ENCODE results near the gene UQCR11. TPM values are rescaled to one million over a fixed set of nuclear protein-coding genes. Genes with fewer than 3 reads are reported as not detected.
A peak's percentile ranks its signal among the peaks of the same experiment; 100 is the strongest.

The UQCR11 gene
- total RNA-seq, 1 donor from 2014 or later = 195 TPM

DNA sequence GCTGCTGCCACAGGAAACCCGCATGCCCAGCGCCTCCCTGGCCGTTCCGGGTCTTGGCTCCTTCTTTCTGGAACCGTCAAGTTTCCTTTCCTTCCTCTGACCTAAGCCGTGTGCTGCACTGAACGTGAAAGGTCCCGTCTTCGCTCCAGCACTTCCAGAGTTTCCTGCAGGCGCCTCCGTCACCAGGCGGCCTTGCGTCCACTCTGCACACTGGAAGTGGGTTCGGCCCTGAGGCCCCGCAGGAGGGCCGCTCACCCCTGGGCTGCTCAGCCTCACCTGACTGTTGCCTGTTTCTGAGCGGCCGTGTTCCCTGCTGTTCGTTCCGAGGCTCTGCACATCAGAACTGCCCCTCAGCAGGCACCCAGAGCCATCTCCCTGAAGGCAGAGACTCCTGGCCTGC, 24.9 kb downstream of the UQCR11 start:
- Mint-ChIP-seq H3K36me3 (ENCODE audit: low read depth) (peaks cover 35% of the 10 kb centered on the region), H3K27me3 (no peaks in the 10 kb centered on the region), H3K4me3 (no peak overlapping the region), H3K4me1 (no peaks in the 10 kb centered on the region), H3K9me3 (no peaks in the 10 kb centered on the region), H3K27ac (no peak overlapping the region)
- intact Hi-C loops (cut with micrococcal nuclease) = no loop called here
- no peak for DNase-seq

DNA sequence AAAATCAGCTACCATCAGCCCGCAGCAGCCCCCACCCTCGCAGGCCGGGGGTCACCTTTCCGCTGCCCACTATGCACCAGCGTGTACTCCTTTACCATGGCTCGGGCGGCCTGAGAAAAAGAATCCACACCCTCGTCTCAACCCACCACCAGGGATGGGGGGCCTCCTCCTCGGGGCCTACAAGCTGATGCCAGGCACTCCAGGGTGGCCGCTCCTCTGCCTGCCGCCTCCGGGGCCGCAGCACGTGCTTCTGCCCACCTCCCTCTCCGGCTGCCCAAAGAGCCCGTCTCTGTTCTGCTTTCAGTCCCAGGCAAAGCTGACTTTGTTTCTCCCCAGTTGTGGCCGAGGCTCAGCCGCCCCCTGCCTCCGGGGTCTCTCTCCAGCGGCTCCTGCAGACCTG, 26.0 kb downstream of the UQCR11 start:
- Mint-ChIP-seq H3K27ac (no peak overlapping the region), H3K4me1 (no peaks in the 10 kb centered on the region), H3K27me3 (no peaks in the 10 kb centered on the region), H3K36me3 (ENCODE audit: low read depth) (peaks cover 28% of the 10 kb centered on the region), H3K4me3 (no peak overlapping the region), H3K9me3 (no peaks in the 10 kb centered on the region)
- DNase-seq = no peak
- intact Hi-C loops (cut with micrococcal nuclease) = no loop called here

DNA sequence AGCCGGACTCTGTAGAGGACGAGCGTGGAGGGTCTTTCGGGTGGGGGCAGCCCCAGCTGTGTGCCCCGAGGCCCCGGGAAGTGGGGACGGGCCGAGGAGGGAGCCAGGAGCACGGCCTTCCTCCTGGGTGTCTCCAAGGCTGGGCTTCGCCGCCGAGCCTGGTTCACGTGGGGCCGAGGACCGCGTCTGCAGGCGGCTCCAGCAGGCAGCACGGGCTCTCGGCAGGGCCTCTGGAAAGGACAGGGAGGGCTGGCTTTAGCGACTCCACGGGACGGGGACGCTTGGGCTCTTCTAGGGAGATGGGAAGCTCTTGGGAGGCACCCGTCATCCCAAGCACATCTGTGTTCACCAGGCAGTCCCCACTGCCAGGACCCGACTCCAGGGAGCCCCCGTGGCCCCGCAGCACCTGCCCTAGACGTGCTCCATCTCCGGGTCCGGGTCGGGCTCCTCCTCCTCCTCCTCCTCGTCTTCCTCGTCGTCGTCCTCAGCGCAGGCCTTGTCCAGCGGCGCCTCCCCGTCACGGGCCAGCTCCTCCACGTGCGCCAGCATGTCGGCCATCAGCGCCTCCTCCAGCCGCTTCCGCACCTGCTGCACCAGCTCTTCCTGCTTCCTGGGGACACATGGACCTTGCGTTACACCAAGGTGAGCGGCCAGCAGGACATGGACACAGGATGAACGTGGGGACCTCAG, 27.2 kb downstream of the UQCR11 start:
- Mint-ChIP-seq H3K9me3 (no peaks in the 10 kb centered on the region), H3K27me3 (no peaks in the 10 kb centered on the region), H3K4me1 (no peaks in the 10 kb centered on the region), H3K4me3 (no peak overlapping the region), H3K36me3 (ENCODE audit: low read depth) (peaks cover 22% of the 10 kb centered on the region), H3K27ac (no peak overlapping the region)
- DNase-seq = no peak
- intact Hi-C loops (cut with micrococcal nuclease) = no loop called here

DNA sequence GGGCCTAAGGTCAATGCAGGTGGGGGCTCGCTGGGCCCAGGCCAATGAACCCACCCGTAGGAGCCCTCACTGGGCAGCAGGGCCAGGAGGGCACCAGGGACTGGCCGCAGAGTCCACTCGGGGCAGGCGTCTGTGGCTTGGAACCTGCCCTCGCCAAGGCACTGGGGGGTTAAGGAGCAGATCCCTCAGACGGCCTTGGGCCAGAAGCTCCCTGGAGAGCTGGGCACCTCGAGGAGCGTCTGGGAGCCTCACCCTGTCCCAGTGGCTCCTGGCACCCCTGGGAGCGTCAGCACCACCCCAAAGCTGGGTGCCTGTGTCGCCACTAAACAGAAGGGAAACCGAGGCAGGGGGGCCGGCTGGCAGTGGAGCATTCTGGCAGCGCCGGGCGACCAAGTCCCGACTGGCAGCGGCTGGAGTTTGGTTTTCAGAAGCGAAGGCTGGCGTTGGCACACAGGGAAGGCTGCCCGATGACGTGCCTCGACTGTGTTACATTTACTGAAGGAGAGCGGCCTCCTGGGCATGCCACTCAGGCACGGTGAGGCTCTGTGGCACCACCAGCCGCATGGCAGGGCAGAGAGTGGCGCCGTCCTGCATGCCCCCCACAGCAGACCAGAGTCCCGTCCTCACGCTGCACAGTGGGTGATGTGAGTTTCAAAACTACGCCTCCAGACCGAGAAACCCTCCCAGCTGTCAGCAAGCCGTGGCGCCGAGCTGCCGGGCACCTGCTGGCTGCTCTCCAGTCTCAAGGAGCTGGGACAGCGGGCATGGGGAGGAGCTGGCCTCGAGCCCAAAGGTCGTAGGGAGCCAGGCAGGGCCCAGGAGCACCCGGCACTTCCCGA, 28.0 kb downstream of the UQCR11 start:
- H3K27me3 Mint-ChIP-seq = no peaks in the 10 kb centered on the region
- no peak for DNase-seq
- H3K4me1 Mint-ChIP-seq = no peaks in the 10 kb centered on the region
- H3K36me3 Mint-ChIP-seq (ENCODE audit: low read depth) = peaks cover 22% of the 10 kb centered on the region
- H3K27ac Mint-ChIP-seq = no peak overlapping the region
- H3K9me3 Mint-ChIP-seq = no peaks in the 10 kb centered on the region
- H3K4me3 Mint-ChIP-seq = no peak overlapping the region
- intact Hi-C loops (cut with micrococcal nuclease) = no loop called here

DNA sequence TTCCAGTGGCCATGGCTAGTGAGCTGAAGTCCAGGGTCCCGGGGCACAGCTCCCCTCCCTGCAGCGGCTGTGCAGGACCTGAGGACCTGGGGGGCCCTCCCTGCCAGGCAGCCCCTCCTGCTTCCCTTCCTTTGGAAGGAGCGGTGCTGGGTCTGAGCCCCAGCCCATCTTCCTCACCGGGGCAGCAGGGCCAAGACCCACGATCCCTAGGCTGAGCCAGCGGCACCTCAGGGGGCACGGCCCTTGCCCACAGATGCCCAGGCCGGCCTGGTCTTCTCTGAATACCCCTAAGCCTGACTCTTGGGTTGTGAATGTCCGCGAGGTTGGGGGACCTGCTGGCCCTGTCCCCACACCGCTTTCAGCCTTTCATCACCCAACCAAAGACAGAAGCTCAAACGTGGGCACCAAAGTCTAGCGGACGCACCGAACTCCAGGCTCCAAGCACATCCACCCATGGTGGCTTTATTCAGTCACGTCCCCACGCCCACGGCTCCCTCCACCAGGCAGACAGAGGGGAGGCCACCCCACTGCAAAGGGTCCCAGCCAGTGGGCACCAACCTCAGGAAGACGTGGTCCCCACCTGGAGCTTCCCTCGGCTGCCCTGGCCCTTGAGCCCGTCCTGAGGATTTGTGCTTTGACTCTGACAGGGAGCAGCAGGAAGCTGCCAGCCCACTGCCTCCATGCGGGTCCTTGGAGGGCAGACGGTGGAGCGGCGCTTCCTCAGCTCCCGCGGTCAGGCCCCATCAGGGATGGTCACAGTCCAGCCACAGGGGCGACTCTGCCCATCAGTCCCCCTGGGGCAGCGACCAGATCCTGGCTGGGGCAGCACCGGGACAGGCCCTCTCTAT, 28.8 kb downstream of the UQCR11 start:
- Mint-ChIP-seq H3K27ac (no peak overlapping the region), H3K9me3 (no peaks in the 10 kb centered on the region), H3K36me3 (ENCODE audit: low read depth) (peaks cover 20% of the 10 kb centered on the region), H3K4me3 (no peak overlapping the region), H3K27me3 (no peaks in the 10 kb centered on the region), H3K4me1 (no peaks in the 10 kb centered on the region)
- intact Hi-C loops (cut with micrococcal nuclease) = no loop called here
- DNase-seq = no peak

DNA sequence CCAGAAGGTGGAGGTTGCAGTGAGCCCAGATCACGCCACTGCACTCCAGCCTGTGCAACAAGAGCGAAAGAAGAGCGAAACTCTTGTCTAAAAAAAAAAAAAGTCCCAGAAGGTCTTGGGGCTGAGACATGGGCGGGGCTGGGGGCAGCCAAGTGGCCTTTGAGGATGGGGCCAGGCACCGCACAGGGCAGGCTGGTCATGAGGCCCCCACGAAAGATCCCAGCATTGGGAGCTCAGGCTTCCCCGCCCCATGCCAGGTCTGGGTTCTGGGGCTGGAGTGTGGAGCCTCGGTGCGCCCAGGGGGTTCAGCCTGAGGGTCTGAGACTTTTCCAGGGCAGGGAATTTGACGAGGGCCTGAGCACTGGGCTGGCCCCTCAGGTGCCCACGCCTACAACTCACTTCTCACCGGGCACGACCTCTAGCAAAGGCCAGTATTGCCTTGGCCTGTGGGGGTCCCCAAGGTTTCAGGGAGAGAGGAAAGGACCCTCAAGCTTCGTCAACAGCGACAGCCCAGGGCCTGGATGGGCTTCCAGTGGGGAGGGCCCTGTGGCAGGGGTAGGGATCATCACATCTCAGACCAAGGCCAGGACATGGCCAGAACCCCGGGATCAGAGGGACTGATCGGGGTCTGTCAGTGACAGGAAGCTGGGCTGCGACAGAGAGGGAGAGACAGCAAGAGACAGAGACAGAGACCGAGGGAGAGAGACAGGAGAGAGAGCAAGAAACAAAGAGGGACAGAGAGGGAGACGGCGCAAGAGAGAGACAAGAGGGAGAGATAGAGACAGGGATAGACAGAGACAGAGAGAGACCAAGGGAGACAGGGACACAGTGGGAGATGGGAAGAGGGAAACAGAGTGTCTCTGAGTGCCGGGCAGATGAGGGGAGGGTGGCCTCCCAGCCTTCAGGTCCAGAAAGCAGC, 29.7 kb downstream of the UQCR11 start:
- H3K27ac Mint-ChIP-seq = no peak overlapping the region
- intact Hi-C loops (cut with micrococcal nuclease) = no loop called here
- H3K36me3 Mint-ChIP-seq (ENCODE audit: low read depth) = peaks cover 15% of the 10 kb centered on the region
- no peaks in the 10 kb centered on the region for H3K4me1 Mint-ChIP-seq
- no peak overlapping the region for H3K4me3 Mint-ChIP-seq
- DNase-seq = peak; percentile 56
- H3K27me3 Mint-ChIP-seq = peaks cover 1% of the 10 kb centered on the region
- no peaks in the 10 kb centered on the region for H3K9me3 Mint-ChIP-seq

DNA sequence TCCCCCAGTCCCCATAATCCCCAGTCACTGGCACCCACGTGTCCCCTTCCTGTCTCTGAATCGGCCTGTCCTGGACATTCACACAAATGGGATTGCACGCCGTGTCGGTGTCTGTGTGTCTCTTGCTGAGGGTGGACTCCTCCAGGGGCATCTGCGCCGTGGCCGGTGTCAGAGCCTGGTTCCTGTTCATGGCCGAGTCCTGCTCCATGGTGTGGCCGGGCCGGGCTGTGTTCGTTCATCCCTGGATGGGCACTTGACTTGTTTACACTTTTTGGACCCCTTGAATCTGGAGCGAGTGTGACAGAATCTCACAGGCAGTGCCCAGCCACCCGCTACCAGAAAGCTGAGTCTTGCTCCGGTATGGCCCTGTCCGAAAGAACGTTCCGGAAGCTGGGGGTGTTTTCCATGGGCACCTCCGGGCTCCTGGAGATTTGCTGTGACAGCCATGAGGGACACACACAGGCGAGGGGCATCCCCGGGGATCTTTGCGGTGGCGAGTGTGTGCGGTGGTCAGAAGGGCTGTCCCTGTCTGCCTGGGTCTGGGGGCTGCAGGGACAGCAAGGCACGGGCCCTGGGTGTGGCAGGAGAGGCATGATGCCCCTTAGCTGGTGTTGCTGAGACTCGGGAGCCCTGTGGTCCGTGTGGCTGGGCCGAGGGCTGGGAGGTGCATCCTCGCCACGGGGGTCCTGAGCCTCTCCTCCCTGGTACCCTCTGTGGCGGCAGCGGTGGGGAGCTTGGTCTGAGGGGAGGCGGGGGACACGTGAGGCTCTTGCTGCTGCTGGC, 30.7 kb downstream of the UQCR11 start:
- Mint-ChIP-seq H3K9me3 (no peaks in the 10 kb centered on the region), H3K4me3 (no peak overlapping the region), H3K27ac (no peak overlapping the region), H3K27me3 (peaks cover 11% of the 10 kb centered on the region), H3K36me3 (ENCODE audit: low read depth) (peaks cover 13% of the 10 kb centered on the region), H3K4me1 (peaks cover 5% of the 10 kb centered on the region)
- intact Hi-C loops (cut with micrococcal nuclease) = no loop called here
- DNase-seq = no peak

DNA sequence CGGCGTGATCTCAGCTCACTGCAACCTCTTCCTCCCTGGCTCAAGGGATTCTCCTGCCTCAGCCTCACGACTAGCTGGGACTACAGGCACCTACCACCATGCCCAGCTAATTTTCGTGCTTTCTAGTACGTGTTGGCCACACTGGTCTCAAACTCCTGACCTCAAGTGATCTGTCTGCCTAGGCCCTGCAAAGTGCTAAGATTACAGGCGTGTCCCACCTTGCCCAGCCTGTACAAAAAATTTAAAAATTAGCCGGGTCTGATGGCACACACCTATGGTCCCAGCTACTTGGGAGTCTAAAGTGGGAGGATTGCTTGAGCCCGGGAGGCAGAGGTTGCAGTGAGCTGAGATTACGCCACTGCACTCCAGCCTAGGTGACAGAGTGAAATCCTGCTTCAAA, 32.5 kb downstream of the UQCR11 start:
- Mint-ChIP-seq H3K27ac (no peak overlapping the region), H3K4me3 (no peak overlapping the region), H3K9me3 (no peaks in the 10 kb centered on the region), H3K36me3 (ENCODE audit: low read depth) (peaks cover 6% of the 10 kb centered on the region), H3K4me1 (peaks cover 5% of the 10 kb centered on the region), H3K27me3 (peaks cover 13% of the 10 kb centered on the region)
- no peak for DNase-seq
- intact Hi-C loops (cut with micrococcal nuclease) = no loop called here

DNA sequence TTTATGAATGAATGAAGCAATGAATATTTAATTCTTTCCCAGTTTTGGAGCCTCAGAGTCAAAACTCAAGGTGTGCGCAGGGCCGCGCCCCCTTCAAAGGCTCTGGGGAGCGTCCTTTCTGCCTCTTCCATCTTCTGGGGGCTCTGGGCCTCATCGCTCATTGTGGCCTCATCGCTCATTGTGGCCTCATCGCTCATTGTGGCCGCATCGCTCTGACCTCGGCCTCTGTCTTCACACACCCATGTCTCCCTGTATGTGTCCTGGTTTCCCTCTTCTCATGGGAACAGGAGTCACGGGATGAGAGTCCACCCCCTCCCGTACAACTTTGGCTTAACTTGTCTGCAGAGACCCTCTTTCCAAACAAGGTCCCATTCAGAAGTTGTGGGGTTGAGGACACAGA, 33.9 kb downstream of the UQCR11 start:
- DNase-seq = no peak
- intact Hi-C loops (cut with micrococcal nuclease) = no loop called here
- H3K4me3 Mint-ChIP-seq = no peak overlapping the region
- H3K4me1 Mint-ChIP-seq = peaks cover 5% of the 10 kb centered on the region
- no peak overlapping the region for H3K27ac Mint-ChIP-seq
- H3K27me3 Mint-ChIP-seq = peaks cover 13% of the 10 kb centered on the region
- H3K36me3 Mint-ChIP-seq (ENCODE audit: low read depth) = peaks cover 6% of the 10 kb centered on the region
- H3K9me3 Mint-ChIP-seq = no peaks in the 10 kb centered on the region

DNA sequence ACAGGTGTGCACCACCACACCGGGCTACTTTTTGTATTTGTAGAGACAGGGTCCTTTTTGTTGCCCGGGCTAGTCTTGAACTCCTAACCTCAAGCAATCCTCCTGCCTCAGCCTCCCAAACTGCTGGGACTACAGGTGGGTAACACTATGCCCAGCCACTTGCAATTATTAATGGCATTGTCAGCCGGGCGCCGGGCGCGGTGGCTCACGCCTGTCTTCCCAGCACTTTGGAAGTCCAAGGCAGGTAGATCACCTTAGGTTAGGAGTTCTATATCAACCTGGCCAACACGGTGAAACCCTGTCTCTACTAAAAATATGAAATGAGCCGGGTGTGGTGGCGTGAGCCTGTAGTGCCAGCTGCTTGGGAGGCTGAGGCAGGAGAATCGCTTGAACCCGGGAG, 34.4 kb downstream of the UQCR11 start:
- peaks cover 5% of the 10 kb centered on the region for H3K4me1 Mint-ChIP-seq
- intact Hi-C loops (cut with micrococcal nuclease) = no loop called here
- no peak overlapping the region for H3K4me3 Mint-ChIP-seq
- H3K27me3 Mint-ChIP-seq = peaks cover 13% of the 10 kb centered on the region
- H3K27ac Mint-ChIP-seq = peak overlapping the region; percentile 48
- DNase-seq = no peak
- peaks cover 5% of the 10 kb centered on the region for H3K36me3 Mint-ChIP-seq (ENCODE audit: low read depth)
- no peaks in the 10 kb centered on the region for H3K9me3 Mint-ChIP-seq

DNA sequence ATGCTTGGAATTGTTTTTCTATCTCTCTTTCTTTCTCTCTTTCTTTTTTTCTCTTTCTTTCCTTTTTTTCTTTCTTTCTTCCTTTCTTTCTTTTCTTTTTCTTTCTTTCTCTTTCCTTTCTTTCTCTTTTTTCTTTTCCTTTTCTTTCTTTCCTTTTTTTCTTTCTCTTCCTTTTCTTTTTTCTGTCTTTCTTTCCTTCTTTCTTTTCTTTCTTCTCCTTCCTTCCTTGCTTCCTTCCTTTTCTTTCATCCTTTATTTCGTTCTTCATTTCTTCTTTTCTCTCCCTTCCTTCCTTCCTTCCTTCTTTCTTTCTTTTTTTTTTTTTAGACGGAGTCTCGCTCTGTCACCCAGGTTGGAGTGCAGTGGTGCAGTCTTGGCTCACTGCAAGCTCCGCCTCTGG, 35.3 kb downstream of the UQCR11 start:
- intact Hi-C loops (cut with micrococcal nuclease) = no loop called here
- DNase-seq = no peak
- peak overlapping the region; percentile 75 for H3K27ac Mint-ChIP-seq
- peaks cover 5% of the 10 kb centered on the region for H3K4me1 Mint-ChIP-seq
- peaks cover 2% of the 10 kb centered on the region for H3K36me3 Mint-ChIP-seq (ENCODE audit: low read depth)
- H3K27me3 Mint-ChIP-seq = peaks cover 15% of the 10 kb centered on the region
- H3K9me3 Mint-ChIP-seq = no peaks in the 10 kb centered on the region
- H3K4me3 Mint-ChIP-seq = peak overlapping the region; percentile 23

DNA sequence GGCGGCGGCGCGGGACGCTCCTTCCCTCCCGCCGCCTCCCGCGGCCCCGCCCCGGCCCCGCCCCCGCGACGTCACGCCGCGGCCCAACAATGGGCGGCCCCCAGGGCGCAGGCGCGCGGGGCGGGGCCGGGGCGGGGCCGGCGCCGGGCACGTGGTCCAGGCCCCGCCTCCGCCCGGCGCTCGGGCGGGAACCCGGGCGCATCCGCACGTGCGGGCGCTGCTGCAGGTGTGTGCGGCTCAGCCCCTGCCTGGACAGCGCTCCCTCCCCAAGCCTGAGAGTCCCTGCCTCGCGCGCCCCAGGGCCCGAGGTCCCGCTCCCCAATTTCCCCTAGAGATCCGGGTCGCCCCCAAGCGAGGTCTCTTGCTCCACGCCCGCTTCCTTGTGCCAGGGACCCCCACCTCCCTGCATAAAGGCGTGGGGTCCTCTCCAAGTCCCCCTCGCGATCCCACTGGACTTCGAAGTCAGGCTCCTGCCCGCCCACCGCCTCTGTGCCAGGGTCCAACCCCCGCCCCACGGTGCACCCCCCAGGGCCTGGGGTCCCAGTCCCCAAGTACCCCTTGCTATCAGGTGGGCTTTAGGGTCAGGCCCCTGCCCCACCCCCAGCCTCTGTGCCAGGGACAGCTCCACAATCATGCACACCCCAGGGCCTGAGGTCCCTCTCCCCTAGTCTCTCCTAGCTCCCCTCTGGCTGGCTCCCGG, 36.8 kb downstream of the UQCR11 start, which contains the start of gene MEX3D:
Gene MEX3D (minus strand): TSS at position 6 of the 700 bp plus-strand sequence. CDS start 267 bp downstream, outside the sequence.
- H3K27me3 Mint-ChIP-seq = peaks cover 15% of the 10 kb centered on the region
- H3K4me1 Mint-ChIP-seq = peaks cover 5% of the 10 kb centered on the region
- H3K36me3 Mint-ChIP-seq (ENCODE audit: low read depth) = peaks cover 2% of the 10 kb centered on the region
- H3K27ac Mint-ChIP-seq = peak within 1 kb of the TSS; percentile 71
- intact Hi-C loops (cut with micrococcal nuclease) = no loop called here
- peak within 1 kb of the TSS; percentile 55 for H3K4me3 Mint-ChIP-seq
- no peaks in the 10 kb centered on the region for H3K9me3 Mint-ChIP-seq
- peak; percentile 93 for DNase-seq
